ENCODE data around the gene UACA. TPM values are rescaled to one million over a fixed set of nuclear protein-coding genes. Genes with fewer than 3 reads are reported as not detected.

Gene UACA
- polyA plus RNA-seq, 1 donor (not counting 4 experiments of a cell fraction or from before 2014, with no cell fraction given), result 26.6 TPM

- H2AFZ ChIP-seq (ENCODE audit: control insufficient read depth, low read length), result peak overlapping the region; percentile 90
- peaks cover 22% of the 10 kb centered on the region for H3K79me2 ChIP-seq (ENCODE audit: control insufficient read depth, insufficient read depth, low read length)
- no peak for TF ChIP-seq EZH2 (IDR thresholded peaks at IDR 0.05; ENCODE audit: low read length)
- TF ChIP-seq CTCF (optimal IDR thresholded peaks at IDR 0.05 in 1 of 3, IDR thresholded peaks at IDR 0.05 in 1 of 3, conservative IDR thresholded peaks at IDR 0.05 in 1 of 3; ENCODE audit: extremely low read depth in 1 of 3, insufficient read depth in 2 of 3, low read length in 3 of 3), result no peak
- dilution Hi-C loops (cut with MboI; ENCODE audit: extremely low pct_ligation_motif_present, low sequenced_read_pairs), result no loop called here
- no peaks in the 10 kb centered on the region for H3K36me3 ChIP-seq (ENCODE audit: control insufficient read depth in 2 of 2, extremely low read depth in 1 of 2, insufficient read depth in 2 of 2, low read length in 2 of 2)
- FAIRE-seq, result peak; percentile 73
- peaks cover 3% of the 10 kb centered on the region for H4K20me1 ChIP-seq (ENCODE audit: control insufficient read depth, extremely low read depth, insufficient read depth, low read length)
- DNase-seq (ENCODE audit: low read depth, low spot score), result no peak
- no peaks in the 10 kb centered on the region for H3K9me3 ChIP-seq (ENCODE audit: control insufficient read depth, low read depth, low read length)
- H3K9me1 ChIP-seq (ENCODE audit: control insufficient read depth, extremely low read depth, insufficient read depth, low read length), result peaks cover 3% of the 10 kb centered on the region
- peak overlapping the region in 2 of 3 experiments; percentile 70 to 77 for H3K4me3 ChIP-seq (ENCODE audit: control insufficient read depth in 2 of 3, extremely low read depth in 1 of 3, insufficient read depth in 2 of 3, low read depth in 1 of 3, low read length in 3 of 3)
- peak overlapping the region; percentile 98 for H3K4me2 ChIP-seq (ENCODE audit: control insufficient read depth, extremely low read depth, insufficient read depth, low read depth, low read length)
- H3K27me3 ChIP-seq (ENCODE audit: control insufficient read depth, extremely low read depth, insufficient read depth, low read length), result no peaks in the 10 kb centered on the region
- peaks cover 34% of the 10 kb centered on the region for H3K4me1 ChIP-seq (ENCODE audit: control insufficient read depth, extremely low read depth, insufficient read depth, low read length)
- peak overlapping the region; percentile 86 for H3K27ac ChIP-seq (ENCODE audit: control insufficient read depth, insufficient read depth, low read length)
- peak overlapping the region; percentile 79 for H3K9ac ChIP-seq (ENCODE audit: control insufficient read depth, extremely low read depth, insufficient read depth, low read length)
Observed at GRCh38 chr15:70742928-70743327, 20.4 kb downstream of the UACA start.

- Histone ChIP-seq H3K9ac (ENCODE audit: control insufficient read depth, extremely low read depth, insufficient read depth, low read length) (no peak overlapping the region), H4K20me1 (ENCODE audit: control insufficient read depth, extremely low read depth, insufficient read depth, low read length) (peaks cover 3% of the 10 kb centered on the region), H3K4me2 (ENCODE audit: control insufficient read depth, extremely low read depth, insufficient read depth, low read depth, low read length) (peak overlapping the region; percentile 64), H3K4me3 (ENCODE audit: control insufficient read depth in 2 of 3, extremely low read depth in 1 of 3, insufficient read depth in 2 of 3, low read depth in 1 of 3, low read length in 3 of 3) (no peak overlapping the region), H3K9me1 (ENCODE audit: control insufficient read depth, extremely low read depth, insufficient read depth, low read length) (peaks cover 3% of the 10 kb centered on the region), H3K27ac (ENCODE audit: control insufficient read depth, insufficient read depth, low read length) (peak overlapping the region; percentile 86), H2AFZ (ENCODE audit: control insufficient read depth, low read length) (no peak overlapping the region), H3K79me2 (ENCODE audit: control insufficient read depth, insufficient read depth, low read length) (peaks cover 20% of the 10 kb centered on the region), H3K36me3 (ENCODE audit: control insufficient read depth in 2 of 2, extremely low read depth in 1 of 2, insufficient read depth in 2 of 2, low read length in 2 of 2) (no peaks in the 10 kb centered on the region), H3K4me1 (ENCODE audit: control insufficient read depth, extremely low read depth, insufficient read depth, low read length) (peaks cover 34% of the 10 kb centered on the region), H3K27me3 (ENCODE audit: control insufficient read depth, extremely low read depth, insufficient read depth, low read length) (no peaks in the 10 kb centered on the region), H3K9me3 (ENCODE audit: control insufficient read depth, low read depth, low read length) (no peaks in the 10 kb centered on the region)
- no peak for TF ChIP-seq CTCF (optimal IDR thresholded peaks at IDR 0.05 in 1 of 3, IDR thresholded peaks at IDR 0.05 in 1 of 3, conservative IDR thresholded peaks at IDR 0.05 in 1 of 3; ENCODE audit: extremely low read depth in 1 of 3, insufficient read depth in 2 of 3, low read length in 3 of 3)
- no peak for TF ChIP-seq EZH2 (IDR thresholded peaks at IDR 0.05; ENCODE audit: low read length)
- dilution Hi-C loops (cut with MboI; ENCODE audit: extremely low pct_ligation_motif_present, low sequenced_read_pairs), result no loop called here
- FAIRE-seq, result peak; percentile 90
- no peak for DNase-seq (ENCODE audit: low read depth, low spot score)
Observed at GRCh38 chr15:70741677-70742293, 21.6 kb downstream of the UACA start.
